ENCODE measurements around the gene TUBB. TPM values are rescaled to one million over a fixed set of nuclear protein-coding genes. Genes with fewer than 3 reads are reported as not detected.

Gene TUBB
- total RNA-seq: 1,000 to 10,000 TPM in 2 of 8 experiments, 100 to 1,000 TPM in 6; 425 to 1,850 (median 943) TPM

DNA sequence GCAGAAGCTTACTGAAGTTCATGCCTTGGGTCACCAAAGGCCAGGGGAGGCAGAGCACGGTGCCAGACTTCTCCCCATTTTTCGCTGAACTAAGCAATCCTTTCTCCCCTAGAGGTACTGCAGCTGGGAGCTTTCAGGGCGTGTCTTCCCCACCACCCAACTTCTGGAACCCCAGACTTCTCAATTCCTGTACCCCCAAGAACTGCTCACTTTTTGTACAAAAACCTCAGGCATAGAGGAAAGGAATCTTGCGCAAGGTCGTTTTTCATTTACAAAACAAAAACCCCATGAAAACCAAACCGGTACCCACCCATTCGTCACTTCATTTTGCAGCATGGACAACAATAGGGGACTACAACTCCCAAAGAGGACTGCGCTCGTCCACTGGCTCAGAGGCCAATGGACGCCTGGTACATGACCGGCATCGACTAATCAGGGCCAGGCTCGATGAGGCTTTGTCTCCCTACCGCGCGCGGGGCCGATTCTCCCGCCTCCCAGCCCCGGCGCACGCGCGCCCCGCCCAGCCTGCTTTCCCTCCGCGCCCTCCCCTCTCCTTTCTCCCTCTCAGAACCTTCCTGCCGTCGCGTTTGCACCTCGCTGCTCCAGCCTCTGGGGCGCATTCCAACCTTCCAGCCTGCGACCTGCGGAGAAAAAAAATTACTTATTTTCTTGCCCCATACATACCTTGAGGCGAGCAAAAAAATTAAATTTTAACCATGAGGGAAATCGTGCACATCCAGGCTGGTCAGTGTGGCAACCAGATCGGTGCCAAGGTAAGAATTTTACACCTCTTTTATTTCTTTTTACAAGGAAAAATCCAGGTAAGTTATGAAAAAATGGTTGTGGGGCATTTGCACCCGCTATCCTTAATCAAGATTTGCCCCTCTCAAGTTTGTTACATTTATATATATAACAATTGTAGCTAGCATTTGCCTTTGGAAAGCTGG is at the start of gene TUBB:
TSS of gene TUBB (plus strand) at position 562 of the 947 bp plus-strand sequence. CDS start at position 717, 155 bp downstream.
- in situ Hi-C loops (cut with MboI; ENCODE audit: low pct_unique_long_range_greater_than_20kb in 2 of 9, low sequenced_read_pairs in 9 of 9, unreplicated experiment in 9 of 9): loop anchor here in 1 of 9 experiments (5.0 kb wide), 1 partner anchor 43 kb away; no protein-coding TSS in a partner anchor

DNA sequence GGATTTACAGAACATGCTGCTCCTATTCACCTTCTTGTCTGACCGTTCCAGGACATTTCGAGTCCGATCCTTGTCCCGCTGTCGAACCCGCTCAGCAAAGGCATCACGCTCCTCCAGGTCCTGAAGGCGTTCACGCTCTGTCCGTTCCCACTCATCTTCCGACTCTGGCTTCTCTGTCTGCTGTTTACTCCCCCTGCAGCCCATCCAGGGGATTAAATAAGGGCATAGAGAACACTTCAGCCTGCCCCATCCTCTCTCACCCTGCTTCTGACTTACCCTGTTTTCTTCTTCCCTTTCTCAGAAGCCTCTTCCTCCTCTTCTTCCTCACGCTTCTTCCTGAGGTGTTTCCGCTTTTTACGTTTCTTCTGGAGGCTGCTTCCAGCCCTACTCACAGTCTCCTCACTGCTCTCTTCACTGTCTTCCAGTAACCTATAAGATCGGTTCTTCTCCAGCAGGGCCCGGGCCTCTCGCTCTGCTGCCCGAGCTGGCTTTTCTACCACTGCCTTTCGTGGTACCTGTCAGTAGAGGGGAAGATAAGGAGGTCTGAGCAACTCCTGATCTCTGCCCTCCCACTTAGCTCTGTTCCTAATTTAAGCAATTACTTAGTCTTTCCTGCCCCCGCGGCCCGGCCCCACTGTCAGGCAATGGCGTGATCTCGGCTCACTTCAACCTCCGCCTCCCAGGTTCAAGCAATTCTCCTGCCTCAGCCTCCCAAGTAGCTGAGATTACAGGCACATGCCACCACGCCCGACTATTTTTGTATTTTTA is 49.2 kb upstream of the TUBB start:
- WGBS, 10 experiments: 73 to 100% (median 86%) methylated on average over 2 to 20 of the region's 27 CpGs
- Histone ChIP-seq H3K4me3 (no peak overlapping the region), H3K4me1 (replicated peaks in 1 of 2) (peaks cover 8% of the 10 kb centered on the region in 2 donors), H3K27ac (no peak overlapping the region)
- ATAC-seq (replicated peaks in 6 of 8): no peak
- in situ Hi-C loops (cut with MboI; ENCODE audit: low pct_unique_long_range_greater_than_20kb in 2 of 9, low sequenced_read_pairs in 9 of 9, unreplicated experiment in 9 of 9): no loop called here

More for the DNA sequence above, at the start of gene TUBB:
- Histone ChIP-seq H3K27ac (peak within 1 kb of the TSS; percentile 94 to 96), H3K4me1 (replicated peaks in 1 of 2) (peaks cover 23 to 30% of the 10 kb centered on the region in 2 donors), H3K4me3 (peak within 1 kb of the TSS; percentile 68 to 84 (median 76))
- WGBS, 10 experiments: 0 to 2% (median 0%) methylated on average over 2 to 20 of the region's 38 CpGs
- peak; percentile 62 to 73 (median 66) for ATAC-seq (replicated peaks in 6 of 8)

DNA sequence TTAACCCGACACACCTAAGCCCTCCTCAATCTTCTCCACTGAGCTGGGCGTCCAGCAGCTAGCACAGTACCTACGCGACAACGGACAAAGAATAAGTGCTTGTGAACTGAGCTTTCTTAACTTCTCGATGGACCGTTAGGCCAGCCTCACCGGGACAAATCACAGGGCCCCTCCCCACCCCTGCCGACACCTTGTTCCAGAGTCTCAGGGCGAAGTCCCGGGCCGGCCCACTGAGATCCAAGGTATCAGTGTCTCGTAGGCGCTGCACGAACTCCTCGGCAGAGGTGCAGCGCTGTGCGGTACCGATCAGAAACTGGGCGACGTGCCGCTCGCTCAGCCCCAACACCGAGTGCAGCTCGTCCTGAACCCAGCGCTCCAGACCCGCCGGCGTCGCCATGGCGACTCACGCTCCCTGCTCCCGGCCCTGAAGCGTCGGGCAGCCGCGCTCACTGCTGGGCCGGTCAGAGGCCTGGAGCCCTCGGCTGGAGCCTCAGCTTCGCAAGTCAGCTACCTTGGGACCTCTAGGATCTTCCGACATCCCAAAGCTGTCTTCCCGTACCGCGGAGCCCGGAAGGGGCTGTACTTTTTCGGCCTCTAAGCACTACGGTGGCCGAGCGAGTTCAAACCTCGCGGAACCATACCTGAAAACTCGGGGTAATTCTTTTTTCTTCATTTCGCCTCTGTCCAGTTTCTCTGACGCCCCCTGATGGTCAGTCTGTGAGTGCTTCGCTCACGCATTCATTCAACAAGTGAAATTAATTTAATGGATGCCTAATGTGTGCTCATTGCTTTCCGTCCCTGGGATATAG is 47.5 kb upstream of the TUBB start, which contains the start of gene DHX16:
TSS of gene DHX16 (minus strand) at position 562 of the 809 bp plus-strand sequence. CDS start at position 397, 165 bp downstream.
- Histone ChIP-seq H3K4me1 (replicated peaks in 1 of 2) (peaks cover 8% of the 10 kb centered on the region in 2 donors), H3K27ac (peak within 1 kb of the TSS in 1 of 2 donors; percentile 37), H3K4me3 (peak within 1 kb of the TSS; percentile 62 to 88 (median 80))
- ATAC-seq (replicated peaks in 6 of 8): peak; percentile 81 to 92 (median 88)
- WGBS, 10 experiments: 0 to 3% (median 1%) methylated on average over 1 to 21 of the region's 57 CpGs; no CpG with 5 or more reads in 2 of the 10 experiments
- in situ Hi-C loops (cut with MboI; ENCODE audit: low pct_unique_long_range_greater_than_20kb in 2 of 9, low sequenced_read_pairs in 9 of 9, unreplicated experiment in 9 of 9): no loop called here

DNA sequence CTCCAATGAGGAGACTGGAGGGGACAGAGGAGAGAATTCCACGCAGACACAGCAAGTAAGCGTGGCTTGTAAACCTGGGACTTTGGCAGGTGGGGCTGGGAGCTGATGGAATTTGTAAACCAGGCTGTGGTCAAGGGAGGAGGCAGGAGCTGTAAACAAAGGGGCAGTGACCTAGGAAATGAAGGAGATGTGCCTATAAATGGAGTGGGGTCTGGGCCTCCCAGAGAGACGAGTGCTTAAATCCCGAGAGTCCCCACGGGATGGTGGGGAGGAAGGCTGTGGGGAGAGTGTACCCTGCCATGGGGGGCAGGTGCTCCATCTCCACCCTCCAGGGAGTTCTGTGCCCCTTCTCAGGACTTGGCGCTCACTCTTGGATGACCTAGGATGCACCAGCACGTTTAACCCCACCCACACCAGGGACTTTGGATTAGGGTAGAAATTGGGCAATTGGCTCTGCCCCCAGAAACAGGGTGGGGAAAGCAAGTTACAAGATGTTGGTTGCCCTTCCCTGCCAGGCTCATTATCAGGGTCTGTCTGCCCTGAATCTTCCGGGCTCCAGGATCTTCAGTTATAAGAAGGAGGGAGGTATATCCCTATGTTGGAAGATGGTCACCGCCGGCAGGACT is 43.4 kb upstream of the TUBB start:
- H3K27ac ChIP-seq: no peak overlapping the region
- no peak for ATAC-seq (replicated peaks in 6 of 8)
- peaks cover 17 to 19% of the 10 kb centered on the region in 2 donors for H3K4me1 ChIP-seq (replicated peaks in 1 of 2)
- in situ Hi-C loops (cut with MboI; ENCODE audit: low pct_unique_long_range_greater_than_20kb in 2 of 9, low sequenced_read_pairs in 9 of 9, unreplicated experiment in 9 of 9): loop anchor here in 1 of 9 experiments (5.0 kb wide), 1 partner anchor 46 kb away; the partner anchor contains the start of gene TUBB
- WGBS, 10 experiments: 40 to 100% (median 80%) methylated on average over 1 to 4 of the region's 10 CpGs; no CpG with 5 or more reads in 4 of the 10 experiments
- H3K4me3 ChIP-seq: no peak overlapping the region

DNA sequence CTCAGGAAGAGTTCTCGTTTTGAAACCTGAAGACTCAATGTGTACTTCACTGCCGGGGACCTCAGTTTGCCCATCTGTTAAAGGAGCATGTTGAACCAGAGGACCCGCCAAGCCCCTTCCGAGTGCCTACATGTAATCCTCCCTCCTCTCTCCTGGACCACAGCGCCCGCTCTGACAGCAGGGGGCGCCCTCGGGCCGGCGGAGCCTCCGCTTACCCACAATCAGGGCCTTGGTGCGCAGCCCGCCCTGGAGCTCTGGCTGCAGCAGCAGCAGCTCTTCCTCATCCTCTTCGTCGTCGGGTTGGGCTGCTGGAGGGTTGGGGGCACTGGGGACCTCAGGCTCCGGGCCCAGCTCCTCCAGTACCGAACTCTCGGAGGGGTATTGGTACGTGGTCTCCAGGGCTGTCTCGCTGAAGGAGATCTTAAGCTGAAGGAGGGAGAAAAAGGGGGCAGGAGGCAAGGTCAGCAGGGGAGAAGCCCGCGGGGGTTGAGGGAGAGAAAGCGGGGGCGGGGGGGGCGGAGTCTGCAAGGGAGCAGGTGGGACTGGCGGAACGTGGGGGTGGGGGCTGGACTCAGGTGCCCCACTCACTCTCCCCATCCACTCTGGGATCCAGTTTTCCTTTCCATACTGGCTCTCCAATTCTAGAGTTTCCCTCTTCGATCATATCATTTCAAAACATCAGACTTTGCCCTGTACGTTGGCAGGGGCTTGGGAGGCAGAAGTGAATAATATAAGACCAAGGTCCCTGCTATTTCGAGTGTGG is 41.0 kb upstream of the TUBB start:
- ATAC-seq (replicated peaks in 6 of 8): peak; percentile 45 to 90 (median 57)
- WGBS, 10 experiments: 10 to 67% (median 18%) methylated on average over 1 to 15 of the region's 31 CpGs; no CpG with 5 or more reads in 3 of the 10 experiments
- Histone ChIP-seq H3K4me1 (replicated peaks in 1 of 2) (peaks cover 35 to 37% of the 10 kb centered on the region in 2 donors), H3K4me3 (peak overlapping the region in 2 of 5 donors; percentile 1 to 5), H3K27ac (no peak overlapping the region)
- in situ Hi-C loops (cut with MboI; ENCODE audit: low pct_unique_long_range_greater_than_20kb in 2 of 9, low sequenced_read_pairs in 9 of 9, unreplicated experiment in 9 of 9): loop anchor here in 1 of 9 experiments (5.0 kb wide), 1 partner anchor 43 kb away; the partner anchor contains the start of gene TUBB

DNA sequence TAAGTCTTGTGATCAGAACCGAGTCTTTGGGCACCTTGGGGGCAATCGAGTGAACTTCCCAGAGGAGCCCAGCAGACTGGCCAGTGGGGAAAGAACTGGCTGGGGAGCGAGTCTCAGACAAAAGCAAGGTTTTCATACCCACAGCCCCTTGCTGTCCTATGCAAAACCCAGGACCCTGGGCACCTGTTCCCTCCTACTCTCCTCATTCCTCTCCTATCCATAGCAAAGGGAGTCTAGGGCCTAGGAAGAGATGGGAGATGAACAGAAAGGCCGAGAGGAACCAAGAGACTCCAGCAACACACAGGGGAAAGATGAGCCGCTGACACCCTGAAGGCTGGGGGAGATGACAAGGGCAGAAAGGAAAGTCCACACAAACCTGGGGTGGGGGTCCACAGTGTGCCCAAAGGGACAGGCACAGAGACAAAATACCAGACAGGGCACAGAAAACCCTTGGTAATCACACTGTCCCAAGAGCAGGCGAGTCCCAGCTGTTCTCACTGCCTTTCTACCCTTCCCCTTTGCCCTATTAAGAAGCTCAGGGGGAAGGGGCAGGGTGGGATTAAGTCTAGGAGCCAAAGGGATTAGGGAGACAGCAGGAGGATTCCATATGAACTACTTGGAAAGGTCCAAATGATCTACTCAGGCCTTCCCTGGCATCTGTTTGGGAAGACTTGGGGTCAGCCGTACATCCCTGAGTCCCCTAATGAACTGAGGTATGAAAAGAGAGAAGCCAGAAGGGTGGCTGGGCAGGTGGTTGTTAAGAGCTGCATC is 40.2 kb upstream of the TUBB start:
- peaks cover 43 to 46% of the 10 kb centered on the region in 2 donors for H3K4me1 ChIP-seq (replicated peaks in 1 of 2)
- in situ Hi-C loops (cut with MboI; ENCODE audit: low pct_unique_long_range_greater_than_20kb in 2 of 9, low sequenced_read_pairs in 9 of 9, unreplicated experiment in 9 of 9): loop anchor here in 1 of 9 experiments (5.0 kb wide), 1 partner anchor 42 kb away; the partner anchor contains the start of gene TUBB
- H3K4me3 ChIP-seq: no peak overlapping the region
- peak overlapping the region in 1 of 2 donors; percentile 12 for H3K27ac ChIP-seq
- ATAC-seq (replicated peaks in 6 of 8): no peak
- 29 to 100% (median 77%) methylated on average over 1 to 4 of the region's 7 CpGs; no CpG with 5 or more reads in 2 of the 10 experiments for WGBS, 10 experiments

DNA sequence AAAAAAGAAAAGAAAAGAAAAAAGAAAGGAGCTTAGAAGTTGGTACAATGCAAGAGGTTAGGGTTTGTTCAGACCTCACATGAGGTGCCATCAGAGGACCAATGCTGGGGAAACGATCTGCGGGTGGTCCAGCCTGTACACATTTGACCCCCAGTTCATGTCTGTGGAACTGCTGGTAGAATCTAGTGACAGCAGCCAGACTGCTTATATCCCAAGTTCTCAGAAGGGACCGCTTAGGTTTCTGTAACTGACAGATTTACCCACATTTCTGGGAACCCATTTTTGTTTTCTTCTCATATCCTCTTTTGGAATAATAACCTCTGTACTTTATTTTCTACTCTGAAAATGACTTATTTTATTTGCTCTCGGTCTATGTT is 38.4 kb upstream of the TUBB start:
- 0 to 94% (median 51%) methylated on average over 1 to 4 of the region's 4 CpGs; no CpG with 5 or more reads in 2 of the 10 experiments for WGBS, 10 experiments
- Histone ChIP-seq H3K27ac (peak overlapping the region in 1 of 2 donors; percentile 66), H3K4me3 (peak overlapping the region in 3 of 5 donors; percentile 2 to 95 (median 77)), H3K4me1 (replicated peaks in 1 of 2) (peaks cover 55 to 59% of the 10 kb centered on the region in 2 donors)
- in situ Hi-C loops (cut with MboI; ENCODE audit: low pct_unique_long_range_greater_than_20kb in 2 of 9, low sequenced_read_pairs in 9 of 9, unreplicated experiment in 9 of 9): no loop called here
- ATAC-seq (replicated peaks in 6 of 8): no peak

DNA sequence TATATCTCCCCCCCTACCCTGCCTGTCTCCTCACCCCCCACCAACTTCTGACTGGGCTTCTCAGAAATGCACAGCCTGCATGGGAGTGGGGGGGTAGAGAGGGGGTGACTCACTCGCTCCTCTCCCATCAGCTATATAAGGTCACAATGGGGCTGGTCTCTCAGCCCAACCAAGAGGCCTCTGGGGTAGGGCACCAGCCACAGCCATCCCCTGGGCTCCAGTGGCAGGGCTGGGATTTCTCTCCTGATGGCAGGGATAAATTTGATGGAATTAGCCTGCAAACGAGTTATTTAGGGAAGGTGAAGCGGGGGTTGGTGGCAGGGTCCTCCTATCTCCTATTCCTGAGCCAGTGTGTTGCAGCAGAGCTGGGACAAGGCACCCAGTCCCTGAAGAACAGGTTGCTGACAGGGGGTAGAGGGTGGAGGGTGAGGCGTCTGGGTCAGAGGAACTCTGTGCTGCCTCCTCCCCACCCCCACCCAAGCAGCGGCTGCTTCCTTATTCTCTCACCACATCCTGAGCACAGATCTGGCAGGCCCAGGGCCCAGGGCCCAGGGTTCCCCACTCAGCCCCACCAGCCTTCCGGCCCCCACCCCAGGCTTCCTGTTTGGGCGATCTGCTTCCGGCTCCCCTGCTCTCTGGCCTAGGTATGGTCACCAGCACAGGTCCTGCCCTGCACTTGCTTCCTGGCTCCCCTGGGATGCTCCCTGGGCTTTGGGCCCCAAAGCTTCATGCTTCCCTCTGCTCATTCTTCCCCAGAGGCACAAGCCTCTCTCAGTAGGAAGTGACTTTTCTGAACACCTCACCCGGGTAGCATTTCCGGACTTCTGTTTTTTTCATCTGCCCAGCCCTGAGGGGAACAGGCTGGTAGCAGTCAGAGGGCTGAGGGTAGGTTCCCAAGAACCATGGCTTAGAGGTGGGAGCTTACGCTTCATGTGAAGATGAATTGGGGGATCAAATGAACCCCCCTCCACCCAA is 37.7 kb upstream of the TUBB start:
- 0 to 100% (median 3%) methylated on average over 1 to 4 of the region's 11 CpGs; no CpG with 5 or more reads in 6 of the 10 experiments for WGBS, 10 experiments
- in situ Hi-C loops (cut with MboI; ENCODE audit: low pct_unique_long_range_greater_than_20kb in 2 of 9, low sequenced_read_pairs in 9 of 9, unreplicated experiment in 9 of 9): no loop called here

DNA sequence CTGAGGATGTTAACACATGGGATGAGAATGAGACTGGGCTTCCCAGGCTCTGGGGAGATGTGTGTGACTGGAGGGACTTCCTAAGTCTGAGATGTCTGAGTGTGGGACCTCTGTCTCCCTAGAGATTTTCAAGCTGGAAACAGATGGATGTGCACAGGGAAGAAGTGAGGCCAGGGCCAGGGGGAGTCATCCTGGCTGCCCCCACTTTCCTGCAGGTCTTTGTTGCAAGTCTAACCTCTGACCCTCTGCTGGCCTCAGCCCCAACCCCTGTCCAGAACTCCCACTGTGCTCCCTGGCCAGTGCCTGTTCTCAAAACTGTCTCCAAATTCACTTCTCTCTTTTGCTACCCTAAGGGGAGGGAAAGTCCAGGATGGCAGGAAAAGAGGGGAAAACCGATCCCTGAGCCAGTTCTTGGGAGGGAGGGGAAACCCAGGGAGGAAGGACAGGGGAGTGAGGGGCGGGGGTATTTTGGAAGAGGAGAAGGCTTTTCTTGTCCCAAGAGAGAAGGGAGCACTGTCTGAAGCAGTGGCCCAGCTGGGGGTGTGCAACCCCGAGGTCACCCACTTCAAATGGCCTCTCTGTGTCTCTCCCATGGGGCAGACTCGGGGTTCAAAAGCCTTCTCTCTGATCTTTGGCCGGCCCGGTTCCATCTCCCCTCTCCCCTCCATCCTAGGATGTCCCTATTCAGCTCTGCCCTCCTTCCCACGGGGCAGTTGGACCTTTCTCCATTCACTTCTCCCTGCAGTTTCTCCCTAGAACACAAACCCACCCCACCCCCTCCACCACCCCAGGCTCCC is 36.8 kb upstream of the TUBB start:
- H3K4me1 ChIP-seq (replicated peaks in 1 of 2): peaks cover 62 to 65% of the 10 kb centered on the region in 2 donors

More for the DNA sequence above, 37.7 kb upstream of the TUBB start:
- H3K27ac ChIP-seq: peak overlapping the region; percentile 51 to 66
- H3K4me1 ChIP-seq (replicated peaks in 1 of 2): peaks cover 55 to 59% of the 10 kb centered on the region in 2 donors
- H3K4me3 ChIP-seq: peak overlapping the region; percentile 21 to 95 (median 77)
- peak; percentile 21 to 63 (median 57) for ATAC-seq (replicated peaks in 6 of 8)

More for the DNA sequence above, 36.8 kb upstream of the TUBB start:
- H3K27ac ChIP-seq: peak overlapping the region; percentile 51 to 66
- in situ Hi-C loops (cut with MboI; ENCODE audit: low pct_unique_long_range_greater_than_20kb in 2 of 9, low sequenced_read_pairs in 9 of 9, unreplicated experiment in 9 of 9): no loop called here
- peak overlapping the region; percentile 21 to 95 (median 77) for H3K4me3 ChIP-seq
- no peak for ATAC-seq (replicated peaks in 6 of 8)
- no CpG with 5 or more reads among the region's 7 CpGs for WGBS, 10 experiments

Measured in motor neuron (in vitro differentiated cells).